Measurements from ENCODE around the gene CP. TPM values are rescaled to one million over a fixed set of nuclear protein-coding genes. Genes with fewer than 3 reads are reported as not detected.
"Not testable (repeated sequence)": the region's sequence is repeated elsewhere in the genome, so short reads cannot be mapped to it uniquely, and the experiment has no call there.

Gene CP
- total RNA-seq, 1 donor from 2014 or later: not detected

- Mint-ChIP-seq H3K9me3 (no peaks in the 10 kb centered on the region), H3K4me1 (ENCODE audit: low read depth) (peaks cover 37% of the 10 kb centered on the region), H3K27ac (peak overlapping the region; percentile 51), H3K4me3 (peak overlapping the region; percentile 16), H3K27me3 (ENCODE audit: insufficient read depth) (peaks cover 4% of the 10 kb centered on the region), H3K36me3 (ENCODE audit: low read depth) (no peaks in the 10 kb centered on the region)
- intact Hi-C loops (cut with micrococcal nuclease): loop anchor here (5.0 kb wide), 2 partner anchors 204 to 254 kb away; partner anchors contain the start of gene GYG1
- no peak for DNase-seq (ENCODE audit: low spot score)
Measured at GRCh38 chr3:149245738-149246451, 24.3 kb upstream of the CP start.

DNA sequence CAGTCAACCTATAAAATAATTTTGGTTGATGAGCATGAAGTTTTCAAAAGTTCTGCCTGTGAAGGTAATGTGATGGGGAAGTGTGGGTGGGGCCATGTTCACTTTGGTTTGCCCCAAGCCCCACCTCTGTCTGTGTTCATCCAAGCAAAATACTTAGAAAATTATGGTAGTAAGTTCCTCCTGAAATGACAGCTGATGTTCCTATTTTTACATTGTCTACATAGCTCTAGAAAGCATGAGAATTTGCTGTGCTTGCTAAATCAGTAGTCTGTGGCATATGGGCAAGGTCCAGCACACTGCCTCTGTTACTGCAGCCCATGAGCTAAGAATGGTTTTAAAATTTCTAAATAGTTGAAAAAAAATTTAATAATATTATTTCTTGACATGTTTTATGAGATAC lies 21.9 kb upstream of the CP start:
- H3K4me1 Mint-ChIP-seq (ENCODE audit: low read depth): peaks cover 28% of the 10 kb centered on the region
- intact Hi-C loops (cut with micrococcal nuclease): no loop called here
- no peak overlapping the region for H3K27ac Mint-ChIP-seq
- no peak overlapping the region for H3K4me3 Mint-ChIP-seq
- no peaks in the 10 kb centered on the region for H3K36me3 Mint-ChIP-seq (ENCODE audit: low read depth)
- H3K27me3 Mint-ChIP-seq (ENCODE audit: insufficient read depth): peaks cover 8% of the 10 kb centered on the region
- H3K9me3 Mint-ChIP-seq: no peaks in the 10 kb centered on the region
- DNase-seq (ENCODE audit: low spot score): no peak

- H3K36me3 Mint-ChIP-seq (ENCODE audit: low read depth): no peaks in the 10 kb centered on the region
- no peak overlapping the region for H3K4me3 Mint-ChIP-seq
- no peak for DNase-seq (ENCODE audit: low spot score)
- intact Hi-C loops (cut with micrococcal nuclease): no loop called here
- H3K27ac Mint-ChIP-seq: no peak overlapping the region
- no peaks in the 10 kb centered on the region for H3K9me3 Mint-ChIP-seq
- no peaks in the 10 kb centered on the region for H3K4me1 Mint-ChIP-seq (ENCODE audit: low read depth)
- peaks cover 29% of the 10 kb centered on the region for H3K27me3 Mint-ChIP-seq (ENCODE audit: insufficient read depth)
Measured at GRCh38 chr3:149239357-149239936, 17.8 kb upstream of the CP start.

GRCh38 chr3:149238268-149238667 lies 16.6 kb upstream of the CP start:
- H3K9me3 Mint-ChIP-seq; H3K4me1 Mint-ChIP-seq (ENCODE audit: low read depth); H3K36me3 Mint-ChIP-seq (ENCODE audit: low read depth); H3K4me3 Mint-ChIP-seq; intact Hi-C loops (cut with micrococcal nuclease); DNase-seq (ENCODE audit: low spot score); H3K27ac Mint-ChIP-seq: not testable (repeated sequence)
- peaks cover 29% of the 10 kb centered on the region for H3K27me3 Mint-ChIP-seq (ENCODE audit: insufficient read depth)

DNA sequence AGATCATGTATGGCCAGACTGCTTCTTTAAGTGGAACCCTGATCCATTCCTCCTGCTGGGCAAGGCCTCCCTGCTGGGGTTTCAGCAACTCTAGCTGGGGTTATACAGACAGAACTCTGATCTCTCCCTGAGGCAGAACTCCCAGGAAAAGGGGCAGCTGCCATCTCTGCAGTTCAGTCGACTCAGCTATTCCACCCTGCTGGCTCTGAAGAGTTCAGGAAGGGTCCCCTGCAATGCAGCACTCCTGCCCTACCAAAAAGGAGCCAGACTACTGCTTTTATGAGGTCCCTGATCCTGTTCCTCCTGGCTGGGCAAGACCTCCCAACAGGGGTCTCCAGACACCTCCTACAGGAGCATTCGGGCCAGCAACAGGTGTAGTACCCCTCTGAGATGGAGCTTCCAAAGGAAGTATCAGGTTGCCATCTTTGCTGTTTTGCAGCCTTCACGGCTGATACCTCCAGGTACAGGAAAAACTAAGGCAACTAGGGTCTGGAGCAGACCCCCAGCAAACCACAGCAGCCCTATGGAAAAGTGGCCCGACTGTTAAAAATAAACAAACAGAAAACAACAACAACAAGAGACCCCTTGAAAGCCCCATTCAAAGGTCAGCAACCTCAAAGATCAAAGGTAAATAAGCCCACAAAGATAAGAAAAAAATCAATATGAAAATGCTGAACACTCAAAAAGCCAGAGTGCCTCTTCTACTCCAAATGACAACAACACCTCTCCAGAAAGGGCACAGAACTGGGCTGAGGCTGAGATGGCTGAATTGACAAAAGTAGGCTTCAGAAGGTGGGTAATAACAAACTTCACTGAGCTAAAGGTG lies 14.2 kb upstream of the CP start:
- Mint-ChIP-seq H3K4me3 (no peak overlapping the region), H3K27ac (no peak overlapping the region), H3K36me3 (ENCODE audit: low read depth) (no peaks in the 10 kb centered on the region), H3K27me3 (ENCODE audit: insufficient read depth) (peaks cover 33% of the 10 kb centered on the region), H3K4me1 (ENCODE audit: low read depth) (no peaks in the 10 kb centered on the region), H3K9me3 (no peaks in the 10 kb centered on the region)
- intact Hi-C loops (cut with micrococcal nuclease): no loop called here
- DNase-seq (ENCODE audit: low spot score): no peak

DNA sequence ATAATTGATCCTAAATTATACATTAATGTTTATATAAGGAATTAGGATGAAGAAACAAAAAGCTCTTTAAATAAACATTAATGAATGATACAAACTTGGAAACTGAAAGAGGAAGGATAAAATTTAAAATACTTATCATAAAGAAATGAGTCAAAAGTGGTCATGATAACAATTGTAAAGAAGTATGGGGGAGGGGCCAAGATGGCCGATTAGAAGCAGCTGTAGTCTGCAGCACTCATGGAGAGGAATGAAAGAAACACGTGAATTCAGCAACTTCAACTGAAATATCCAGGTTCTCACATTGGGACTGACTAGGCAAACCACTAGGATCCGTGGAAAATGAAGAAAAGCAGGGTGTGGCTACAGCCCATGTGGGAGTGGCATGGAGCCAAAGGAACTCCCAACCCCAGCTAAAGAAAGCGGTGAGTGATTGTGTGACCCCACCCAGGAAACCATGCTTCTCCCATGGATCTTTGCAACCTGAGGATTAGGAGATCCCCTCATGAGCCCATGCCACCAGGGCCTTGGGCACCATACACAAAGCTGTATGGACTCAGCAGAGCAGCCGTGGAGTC lies 13.1 kb upstream of the CP start:
- H3K4me1 Mint-ChIP-seq (ENCODE audit: low read depth): no peaks in the 10 kb centered on the region
- no peak overlapping the region for H3K27ac Mint-ChIP-seq
- H3K36me3 Mint-ChIP-seq (ENCODE audit: low read depth): no peaks in the 10 kb centered on the region

GRCh38 chr3:149233323-149233722 lies 11.7 kb upstream of the CP start:
- no peak overlapping the region for H3K4me3 Mint-ChIP-seq

More for the DNA sequence above, 13.1 kb upstream of the CP start:
- peaks cover 30% of the 10 kb centered on the region for H3K27me3 Mint-ChIP-seq (ENCODE audit: insufficient read depth)
- H3K9me3 Mint-ChIP-seq: no peaks in the 10 kb centered on the region
- H3K4me3 Mint-ChIP-seq: no peak overlapping the region
- no peak for DNase-seq (ENCODE audit: low spot score)
- intact Hi-C loops (cut with micrococcal nuclease): no loop called here

GRCh38 chr3:149231871-149232270 lies 10.2 kb upstream of the CP start:
- Mint-ChIP-seq H3K4me3 (no peak overlapping the region), H3K36me3 (ENCODE audit: low read depth) (peaks cover 1% of the 10 kb centered on the region), H3K9me3 (no peaks in the 10 kb centered on the region), H3K27me3 (ENCODE audit: insufficient read depth) (peaks cover 16% of the 10 kb centered on the region), H3K27ac (no peak overlapping the region), H3K4me1 (ENCODE audit: low read depth) (no peaks in the 10 kb centered on the region)
- DNase-seq (ENCODE audit: low spot score): no peak
- intact Hi-C loops (cut with micrococcal nuclease): no loop called here

More at GRCh38 chr3:149233323-149233722, 11.7 kb upstream of the CP start:
- no peaks in the 10 kb centered on the region for H3K9me3 Mint-ChIP-seq
- H3K27ac Mint-ChIP-seq: no peak overlapping the region
- peaks cover 1% of the 10 kb centered on the region for H3K36me3 Mint-ChIP-seq (ENCODE audit: low read depth)
- intact Hi-C loops (cut with micrococcal nuclease): no loop called here
- peaks cover 25% of the 10 kb centered on the region for H3K27me3 Mint-ChIP-seq (ENCODE audit: insufficient read depth)
- no peaks in the 10 kb centered on the region for H3K4me1 Mint-ChIP-seq (ENCODE audit: low read depth)
- DNase-seq (ENCODE audit: low spot score): no peak

GRCh38 chr3:149227591-149228268 lies 6.1 kb upstream of the CP start:
- Mint-ChIP-seq H3K27ac (no peak overlapping the region), H3K36me3 (ENCODE audit: low read depth) (peaks cover 1% of the 10 kb centered on the region), H3K9me3 (no peaks in the 10 kb centered on the region), H3K27me3 (ENCODE audit: insufficient read depth) (peaks cover 5% of the 10 kb centered on the region), H3K4me3 (no peak overlapping the region), H3K4me1 (ENCODE audit: low read depth) (peaks cover 30% of the 10 kb centered on the region)
- no peak for DNase-seq (ENCODE audit: low spot score)
- intact Hi-C loops (cut with micrococcal nuclease): loop anchor here (5.0 kb wide), 1 partner anchor 235 kb away; the partner anchor contains the start of gene GYG1

DNA sequence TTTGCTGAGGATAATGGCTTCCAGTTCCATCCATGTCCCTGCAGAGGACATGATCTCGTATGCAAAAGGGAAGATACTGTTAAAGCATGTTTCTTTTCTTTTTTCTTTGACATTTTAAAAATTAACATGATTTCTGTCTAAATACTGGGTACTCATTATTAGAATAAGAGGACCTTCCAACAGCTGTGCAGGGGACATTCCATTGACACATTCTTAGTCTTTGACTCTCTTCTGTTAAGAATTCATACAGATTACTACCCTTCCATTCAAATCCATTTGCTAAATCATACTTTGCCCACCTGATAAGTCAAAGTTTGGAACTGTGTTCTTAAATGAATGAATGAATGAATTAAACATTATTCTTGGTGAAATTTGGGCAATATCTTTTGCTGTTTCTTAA lies 5.1 kb upstream of the CP start:
- H3K27ac Mint-ChIP-seq: no peak overlapping the region
- intact Hi-C loops (cut with micrococcal nuclease): loop anchor here (5.0 kb wide), 1 partner anchor 234 kb away; the partner anchor contains the start of gene GYG1
- H3K36me3 Mint-ChIP-seq (ENCODE audit: low read depth): peaks cover 1% of the 10 kb centered on the region
- no peaks in the 10 kb centered on the region for H3K9me3 Mint-ChIP-seq
- peak overlapping the region; percentile 61 for H3K4me3 Mint-ChIP-seq
- DNase-seq (ENCODE audit: low spot score): no peak
- peaks cover 30% of the 10 kb centered on the region for H3K4me1 Mint-ChIP-seq (ENCODE audit: low read depth)
- H3K27me3 Mint-ChIP-seq (ENCODE audit: insufficient read depth): peaks cover 5% of the 10 kb centered on the region

DNA sequence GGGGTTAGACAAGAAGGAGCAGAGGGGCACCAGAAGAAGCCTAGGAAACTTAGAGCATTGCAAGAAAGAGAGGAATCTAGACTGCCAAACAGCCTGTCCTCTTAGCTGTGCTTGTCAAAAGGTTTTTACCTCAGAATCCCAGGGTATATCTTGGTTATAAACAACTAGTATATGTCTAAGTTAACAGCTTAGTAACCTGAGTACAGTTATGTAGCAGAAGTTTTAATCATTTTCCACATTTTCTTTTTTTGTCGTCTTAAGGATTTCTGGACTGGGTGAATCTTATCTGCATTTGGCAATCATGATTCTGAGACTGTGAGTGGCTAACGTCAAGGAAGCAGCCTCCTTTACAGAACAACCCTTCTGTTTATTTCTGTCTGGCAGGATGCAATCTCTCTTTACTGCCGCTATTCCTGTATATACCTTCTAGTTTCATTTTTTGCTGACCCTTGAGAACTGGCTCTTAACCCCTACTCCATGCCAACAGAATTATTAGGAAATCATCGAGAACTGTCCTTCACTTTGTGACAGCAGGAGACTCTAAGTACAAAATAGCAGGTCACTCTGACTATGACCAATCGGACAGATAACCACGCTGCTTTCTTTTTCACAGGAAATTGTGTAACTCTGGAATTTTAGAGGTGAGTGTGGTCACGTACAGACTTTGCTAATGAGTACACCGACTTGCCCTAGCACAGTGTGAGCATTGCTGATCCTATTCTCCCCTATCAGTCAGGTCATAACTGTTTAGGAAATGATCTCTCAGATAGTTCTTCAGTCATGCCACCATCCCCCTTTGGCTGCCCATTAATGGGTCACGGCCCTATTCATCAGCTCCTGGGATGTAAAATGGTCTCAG lies 3.3 kb upstream of the CP start:
- no peaks in the 10 kb centered on the region for H3K9me3 Mint-ChIP-seq
- intact Hi-C loops (cut with micrococcal nuclease): loop anchor here (1.0 to 5.0 kb wide), 7 partner anchors 22 to 233 kb away; partner anchors contain the start of genes GYG1, HLTF and HPS3
- peak overlapping the region; percentile 89 for H3K27ac Mint-ChIP-seq
- DNase-seq (ENCODE audit: low spot score): peak; percentile 46
- peaks cover 1% of the 10 kb centered on the region for H3K36me3 Mint-ChIP-seq (ENCODE audit: low read depth)
- peaks cover 30% of the 10 kb centered on the region for H3K4me1 Mint-ChIP-seq (ENCODE audit: low read depth)
- H3K4me3 Mint-ChIP-seq: peak overlapping the region; percentile 78
- H3K27me3 Mint-ChIP-seq (ENCODE audit: insufficient read depth): peaks cover 2% of the 10 kb centered on the region
